Tibial artery (tissue), 4 donors: Measurements from ENCODE around the gene DSCAM.
"Not testable (repeated sequence)": the region's sequence is repeated elsewhere in the genome, so short reads cannot be mapped to it uniquely, and the experiment has no call there.

Experiments
- DNase-seq, 2 donors: peaks; one replicate each; pipeline ENCODE4 v3.0.0-alpha.2; 2019
- H3K27ac ChIP-seq, 2 donors: fragments of 200-600 bp; sonication (generic) in 1 of 2; 1 replicate in 1 of 2; 2 replicates in 1 of 2; pipeline ENCODE4 v1.5.1; 2018 to 2019; ENCODE audit warnings: mild to moderate bottlenecking in 1 of 2
- H3K27me3 ChIP-seq, 2 donors: fragments of 200-600 bp; sonication (generic) in 1 of 2; one replicate each; pipeline versions ENCODE4 v1.5.1 to v1.6.0; 2016 to 2019
- H3K36me3 ChIP-seq, 3 donors: fragments of 200-600 bp; sonication (generic) in 2 of 3; one replicate each; pipeline ENCODE4 v1.5.1; 2016 to 2019; ENCODE audit warnings: mild to moderate bottlenecking in 2 of 3
- H3K4me1 ChIP-seq, 4 donors: fragments of 200-600 bp; sonication (generic) in 2 of 4; 1 replicate in 3 of 4; 2 replicates in 1 of 4; pipeline ENCODE4 v1.5.1; 2016 to 2019
- H3K4me3 ChIP-seq, 2 donors: fragments of 200-600 bp; sonication (generic) in 1 of 2; 1 replicate in 1 of 2; 2 replicates in 1 of 2; pipeline ENCODE4 v1.5.1; 2018 to 2019; ENCODE audit warnings: mild to moderate bottlenecking in 2 of 2
- H3K9me3 ChIP-seq, 3 donors: fragments of 200-600 bp; sonication (generic) in 1 of 3; one replicate each; pipeline ENCODE4 v1.5.1; 2016 to 2019
- CTCF ChIP-seq, 2 experiments: fragments of 200-600 bp in 1 of 2; fragments of 450-650 bp in 1 of 2; IDR thresholded peaks; one replicate each; pipeline ENCODE4 v1.5.1; 2017 to 2019; ENCODE audit warnings: antibody characterized with exemption in 2 of 2, mild to moderate bottlenecking in 1 of 2, moderate library complexity in 1 of 2
- intact Hi-C: fragments of 100-400 bp; cut with DNase I; formaldehyde crosslinking; loops from one replicate; pipeline ENCODE4 v1.15.0; 2023; ENCODE audit warnings: low total_unique reads

DSCAM gene

GRCh38 chr21:40041446-40041845, 805.5 kb downstream of the DSCAM start:
- Histone ChIP-seq H3K36me3 (no peaks in the 10 kb centered on the region), H3K4me1 (peaks cover 0 to 1% (median 0%) of the 10 kb centered on the region in 4 donors), H3K9me3 (no peaks in the 10 kb centered on the region), H3K27me3 (no peaks in the 10 kb centered on the region), H3K4me3 (no peak overlapping the region), H3K27ac (no peak overlapping the region)
- no peak for TF ChIP-seq CTCF (IDR thresholded peaks at IDR 0.05)
- no peak for DNase-seq
- intact Hi-C loops: no loop called here

GRCh38 chr21:40033156-40033782, 813.7 kb downstream of the DSCAM start:
- H3K9me3 ChIP-seq, H3K4me1 ChIP-seq, H3K36me3 ChIP-seq, intact Hi-C loops, H3K4me3 ChIP-seq, H3K27ac ChIP-seq, H3K27me3 ChIP-seq, DNase-seq: not testable (repeated sequence)

DNA sequence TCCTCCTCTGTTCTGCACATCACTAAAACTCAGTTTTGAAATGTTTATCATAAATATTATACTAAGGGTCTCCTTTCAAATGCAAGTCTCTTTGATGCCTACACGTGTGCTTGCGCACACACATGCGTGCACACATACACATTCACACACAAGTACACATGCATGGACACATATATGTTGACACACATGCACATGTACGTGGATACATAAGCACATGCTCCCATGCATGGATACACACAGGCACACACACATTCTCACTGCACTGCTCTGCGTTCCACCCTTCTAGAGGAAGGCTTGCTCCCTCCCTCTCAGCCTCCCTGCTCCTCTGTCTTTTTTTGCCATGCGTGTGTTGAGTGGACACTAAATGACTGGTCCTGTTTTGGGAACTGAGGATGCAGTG, 817.1 kb downstream of the DSCAM start:
- H3K4me3 ChIP-seq: no peak overlapping the region
- TF ChIP-seq CTCF (IDR thresholded peaks at IDR 0.05): no peak
- H3K27ac ChIP-seq: no peak overlapping the region
- no peaks in the 10 kb centered on the region for H3K27me3 ChIP-seq
- peak in 1 of 2 donors; percentile 4 for DNase-seq
- H3K9me3 ChIP-seq: no peaks in the 10 kb centered on the region
- H3K36me3 ChIP-seq: no peaks in the 10 kb centered on the region
- H3K4me1 ChIP-seq: no peaks in the 10 kb centered on the region
- intact Hi-C loops: no loop called here

DNA sequence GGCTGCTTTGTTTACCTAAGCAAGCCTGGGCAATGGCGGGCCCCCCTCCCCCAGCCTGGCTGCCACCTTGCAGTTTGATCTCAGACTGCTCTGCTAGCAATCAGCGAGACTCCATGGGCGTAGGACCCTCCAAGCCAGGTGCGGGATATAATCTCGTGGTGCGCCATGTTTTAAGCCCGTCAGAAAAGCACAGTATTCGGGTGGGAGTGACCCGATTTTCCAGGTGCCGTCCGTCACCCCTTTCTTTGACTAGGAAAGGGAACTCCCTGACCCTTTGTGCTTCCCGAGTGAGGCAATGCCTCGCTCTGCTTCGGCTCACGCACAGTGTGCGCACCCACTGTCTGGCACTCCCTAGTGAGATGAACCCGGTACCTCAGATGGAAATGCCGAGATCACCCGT, 818.6 kb downstream of the DSCAM start:
- H3K9me3 ChIP-seq, DNase-seq, H3K27me3 ChIP-seq, H3K4me1 ChIP-seq, H3K36me3 ChIP-seq, intact Hi-C loops, H3K27ac ChIP-seq, H3K4me3 ChIP-seq: not testable (repeated sequence)

DNA sequence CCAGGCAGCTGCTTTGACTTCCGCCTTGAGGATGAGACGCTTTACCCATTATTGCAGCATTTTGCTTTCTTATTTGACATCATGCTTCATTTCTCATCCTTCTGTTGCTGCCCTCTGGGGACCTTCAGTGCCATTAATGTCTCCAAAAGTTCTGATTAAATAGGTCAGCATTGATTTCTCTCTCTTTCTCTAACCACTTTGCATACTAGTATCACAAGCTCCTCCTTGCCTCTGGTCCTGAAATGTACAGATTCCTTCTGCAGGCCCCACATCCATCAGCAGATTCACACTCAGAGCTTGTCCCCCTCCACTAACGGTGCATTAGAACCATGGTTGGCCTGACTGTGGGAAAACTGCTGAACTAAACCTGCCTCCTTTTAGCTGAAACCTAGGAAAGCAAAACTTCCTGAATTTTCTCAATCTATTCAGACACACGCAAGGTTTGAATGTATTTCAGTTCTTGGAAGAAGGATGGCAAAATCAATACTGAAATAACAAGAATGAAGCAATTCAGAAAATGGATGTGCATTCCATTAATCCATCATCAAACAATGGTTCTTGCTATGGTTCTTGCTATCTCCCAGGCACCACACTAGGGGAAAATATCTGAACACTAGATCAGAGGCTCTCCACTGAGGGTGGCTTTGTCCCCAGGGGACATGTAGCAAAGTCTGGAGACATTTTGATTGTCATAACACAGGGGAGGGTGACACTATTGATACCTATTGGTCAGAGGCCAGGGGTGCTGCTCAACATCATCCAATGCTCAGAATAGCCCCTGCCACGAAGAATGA, 825.2 kb downstream of the DSCAM start:
- no peak for DNase-seq
- no peaks in the 10 kb centered on the region for H3K27me3 ChIP-seq
- H3K9me3 ChIP-seq: no peaks in the 10 kb centered on the region
- no peaks in the 10 kb centered on the region for H3K4me1 ChIP-seq
- H3K27ac ChIP-seq: no peak overlapping the region
- TF ChIP-seq CTCF (IDR thresholded peaks at IDR 0.05): no peak
- no peak overlapping the region for H3K4me3 ChIP-seq
- no peaks in the 10 kb centered on the region for H3K36me3 ChIP-seq
- intact Hi-C loops: no loop called here

DNA sequence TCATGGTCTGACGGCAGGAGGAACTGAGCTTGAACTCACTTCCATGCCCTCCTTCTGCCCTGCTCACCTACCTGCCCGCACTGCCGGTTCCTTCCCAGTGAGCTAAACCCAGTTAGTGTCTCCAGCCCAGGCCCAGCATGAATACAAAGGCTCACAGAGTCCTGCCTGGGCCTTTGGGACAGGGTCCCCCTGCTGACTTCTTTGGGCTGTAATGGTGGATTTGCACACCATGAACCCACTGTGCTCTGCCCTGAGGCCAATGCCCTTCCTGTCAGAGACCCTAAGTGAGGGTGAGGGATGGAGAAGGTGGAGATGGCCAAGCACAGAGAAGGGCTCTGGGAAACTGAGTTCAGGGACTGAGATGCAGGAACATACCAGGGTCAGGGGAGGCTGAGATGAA, 826.3 kb downstream of the DSCAM start:
- no peaks in the 10 kb centered on the region for H3K4me1 ChIP-seq
- no peak overlapping the region for H3K27ac ChIP-seq
- no peak overlapping the region for H3K4me3 ChIP-seq
- no peak for DNase-seq
- no peaks in the 10 kb centered on the region for H3K36me3 ChIP-seq
- no peaks in the 10 kb centered on the region for H3K27me3 ChIP-seq
- no peak for TF ChIP-seq CTCF (IDR thresholded peaks at IDR 0.05)
- intact Hi-C loops: no loop called here
- H3K9me3 ChIP-seq: no peaks in the 10 kb centered on the region
